Fibroblast of skin of left biceps (primary cell): ENCODE data around the gene MARS1.

Experiments used
- DNase-seq, 2 experiments: peaks; one replicate each; pipeline ENCODE4 v3.0.0-alpha.2; 2013; ENCODE audit warnings: low read depth in 2 of 2

MARS1 gene

GRCh38 chr12:57456737-57457490, 31.0 kb upstream of the MARS1 start:
- no peak for DNase-seq

- DNase-seq, result no peak
Observed at GRCh38 chr12:57458665-57459054, 29.2 kb upstream of the MARS1 start.

DNA sequence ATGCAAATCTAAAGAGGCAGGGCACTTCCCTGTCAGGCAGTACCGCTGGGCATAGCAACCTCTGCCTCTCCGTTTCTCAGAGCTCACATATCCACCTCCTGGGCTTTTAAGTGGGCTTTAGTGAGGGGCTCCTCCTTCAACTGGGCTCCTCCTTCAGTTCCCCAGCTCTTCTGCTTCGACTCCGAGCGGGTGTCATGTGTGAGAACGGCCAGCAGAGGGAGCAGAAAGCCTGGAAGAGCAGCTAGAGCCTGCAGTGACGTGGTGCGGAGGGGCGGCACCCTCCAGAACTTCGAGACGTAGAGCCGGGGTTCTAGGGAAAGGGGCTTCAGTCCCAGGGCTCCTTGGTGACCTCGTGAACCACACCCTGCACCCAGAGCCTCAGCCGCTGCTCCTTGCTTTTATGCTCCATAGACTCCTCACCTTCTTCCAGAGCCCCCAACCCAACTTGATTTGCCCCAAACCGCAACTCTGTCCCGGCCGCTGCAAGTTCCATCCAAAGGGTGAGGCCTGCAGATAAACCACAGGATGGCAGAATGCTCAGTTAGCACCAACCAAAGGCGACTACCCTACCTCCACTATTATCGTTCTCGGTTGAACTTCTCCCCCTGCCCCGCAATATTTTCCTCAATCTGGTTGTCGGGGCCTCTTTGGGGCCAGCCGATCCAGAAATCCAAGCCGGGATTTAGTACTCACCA, 28.7 kb upstream of the MARS1 start:
- peak; percentile 89 to 91 for DNase-seq

DNA sequence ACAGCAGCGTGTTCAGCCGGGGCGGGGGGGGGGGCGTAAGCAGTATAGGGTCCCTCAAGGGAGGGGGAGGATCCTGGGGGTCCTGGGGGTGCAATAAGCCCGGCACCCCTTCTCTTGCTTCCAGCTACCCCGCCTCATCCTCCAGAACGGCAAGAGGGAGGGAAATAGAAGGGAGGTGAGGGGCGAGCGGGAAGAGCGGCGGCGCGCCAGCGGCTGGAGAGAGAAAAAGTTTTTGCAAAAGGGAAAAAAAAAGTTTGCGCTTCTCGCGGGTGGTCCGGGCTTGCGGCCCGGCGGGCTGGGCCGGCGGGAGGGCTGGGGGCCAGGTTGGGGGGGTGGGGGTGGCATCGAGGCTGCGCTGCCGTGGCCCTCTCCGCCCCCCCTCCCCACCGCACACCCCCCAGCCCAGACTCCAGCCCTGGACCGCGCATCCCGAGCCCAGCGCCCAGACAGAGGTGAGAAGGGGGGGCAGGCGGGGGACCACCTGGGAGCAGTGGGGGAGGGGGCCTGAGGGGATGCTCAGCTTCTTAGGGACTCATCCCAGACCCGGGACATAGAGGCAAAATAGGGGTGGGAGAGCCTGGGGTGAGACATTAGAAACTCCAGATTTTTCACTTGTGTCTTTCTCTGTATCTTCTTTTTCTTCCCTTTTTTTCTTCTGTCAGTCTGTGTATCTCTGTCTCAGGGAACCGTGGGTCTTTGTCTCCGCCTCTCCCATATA, 28.0 kb upstream of the MARS1 start, which contains the start of gene GLI1:
TSS of gene GLI1 (plus strand) at position 36 of the 718 bp plus-strand sequence. CDS start 3,907 bp downstream, outside the sequence.
- DNase-seq, result peak in 1 of 2 experiments; percentile 15

- no peak for DNase-seq
Observed at GRCh38 chr12:57460468-57460784, 27.4 kb upstream of the MARS1 start.

DNA sequence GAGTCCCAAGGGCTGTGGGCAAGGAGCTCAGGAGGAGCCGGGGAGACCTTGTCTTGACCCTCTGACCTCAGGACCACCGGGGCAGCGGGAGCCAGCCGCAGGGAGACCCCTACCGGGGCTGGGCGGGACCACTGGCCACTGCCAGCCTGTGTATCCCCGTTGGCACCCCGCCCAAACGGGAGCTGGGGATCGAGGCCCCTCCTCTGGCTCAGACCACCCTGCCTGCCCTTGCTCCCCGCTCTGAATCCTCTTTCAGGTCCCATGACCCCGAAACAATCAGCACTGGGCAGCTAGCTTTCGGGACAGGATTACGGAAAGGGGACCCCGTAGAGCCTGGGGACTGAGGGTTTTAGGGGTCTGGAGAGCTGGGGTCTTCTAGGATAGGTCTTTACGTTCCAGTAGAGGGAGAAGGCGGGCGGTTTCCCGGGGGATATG, 27.0 kb upstream of the MARS1 start:
- DNase-seq, result no peak

DNA sequence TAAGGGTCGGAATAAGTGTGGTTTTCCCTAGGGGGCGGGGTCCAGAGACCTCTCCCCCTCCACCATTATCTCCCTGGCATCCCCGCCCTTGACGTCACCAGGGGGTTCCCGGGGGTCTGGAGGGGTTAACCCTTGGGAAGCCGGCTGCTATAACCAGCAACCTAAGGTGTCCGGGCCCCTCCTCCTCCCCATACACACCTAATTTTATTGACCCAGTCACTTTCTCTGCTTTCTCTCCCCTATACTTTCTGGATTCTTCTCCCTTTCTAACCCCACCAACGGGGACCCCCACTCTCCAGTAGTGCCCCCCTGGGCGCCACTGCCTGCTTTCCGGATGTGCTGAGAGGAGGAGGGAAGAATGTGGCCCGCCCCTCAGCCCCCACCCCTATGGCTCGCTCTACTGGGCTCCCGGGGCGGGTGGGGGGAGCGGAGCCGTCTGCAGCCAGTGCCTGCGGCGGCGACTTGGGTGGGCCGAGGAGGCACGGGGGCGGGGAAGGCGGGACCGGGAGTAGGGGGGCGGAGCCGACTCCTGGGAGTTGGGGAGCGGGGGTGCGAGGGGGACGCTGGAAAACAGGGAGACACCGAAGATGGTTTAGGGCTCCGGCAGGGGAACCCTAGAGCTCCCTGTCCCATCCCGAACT, 26.5 kb upstream of the MARS1 start:
- peak; percentile 49 to 62 for DNase-seq

GRCh38 chr12:57461917-57462250, 26.0 kb upstream of the MARS1 start:
- DNase-seq, result peak in 1 of 2 experiments; percentile 23

GRCh38 chr12:57462251-57462911, 25.5 kb upstream of the MARS1 start:
- peak; percentile 82 to 84 for DNase-seq

DNA sequence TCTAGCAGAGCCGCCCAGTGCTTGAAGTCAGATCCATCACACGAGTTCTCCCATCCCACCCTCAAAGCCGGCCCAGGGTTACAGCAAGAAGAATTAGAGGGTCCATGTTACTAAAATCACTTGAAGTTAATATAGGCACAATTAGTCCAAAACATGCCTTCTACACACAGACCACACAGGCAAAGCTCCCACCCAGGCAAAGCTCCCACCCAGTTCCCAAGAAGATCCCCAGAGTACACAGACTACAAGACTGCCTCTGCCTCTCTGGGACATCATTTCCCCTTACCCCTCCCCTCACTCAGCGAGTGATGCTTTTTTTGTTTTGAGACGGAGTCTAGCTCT, 25.0 kb upstream of the MARS1 start:
- DNase-seq, result no peak

DNA sequence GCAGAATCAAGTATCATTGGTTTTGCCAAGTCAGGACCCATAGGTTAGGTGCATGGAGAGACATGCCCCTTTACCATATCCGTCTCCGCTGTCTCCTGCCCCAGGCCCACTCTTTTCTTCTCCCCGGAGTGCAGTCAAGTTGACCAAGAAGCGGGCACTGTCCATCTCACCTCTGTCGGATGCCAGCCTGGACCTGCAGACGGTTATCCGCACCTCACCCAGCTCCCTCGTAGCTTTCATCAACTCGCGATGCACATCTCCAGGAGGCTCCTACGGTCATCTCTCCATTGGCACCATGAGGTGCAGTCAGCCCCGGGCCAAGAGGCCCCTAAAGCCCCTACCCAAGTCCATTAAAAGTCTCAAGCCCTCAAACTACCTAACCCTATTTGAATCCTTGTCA, 23.3 kb upstream of the MARS1 start:
- no peak for DNase-seq

DNA sequence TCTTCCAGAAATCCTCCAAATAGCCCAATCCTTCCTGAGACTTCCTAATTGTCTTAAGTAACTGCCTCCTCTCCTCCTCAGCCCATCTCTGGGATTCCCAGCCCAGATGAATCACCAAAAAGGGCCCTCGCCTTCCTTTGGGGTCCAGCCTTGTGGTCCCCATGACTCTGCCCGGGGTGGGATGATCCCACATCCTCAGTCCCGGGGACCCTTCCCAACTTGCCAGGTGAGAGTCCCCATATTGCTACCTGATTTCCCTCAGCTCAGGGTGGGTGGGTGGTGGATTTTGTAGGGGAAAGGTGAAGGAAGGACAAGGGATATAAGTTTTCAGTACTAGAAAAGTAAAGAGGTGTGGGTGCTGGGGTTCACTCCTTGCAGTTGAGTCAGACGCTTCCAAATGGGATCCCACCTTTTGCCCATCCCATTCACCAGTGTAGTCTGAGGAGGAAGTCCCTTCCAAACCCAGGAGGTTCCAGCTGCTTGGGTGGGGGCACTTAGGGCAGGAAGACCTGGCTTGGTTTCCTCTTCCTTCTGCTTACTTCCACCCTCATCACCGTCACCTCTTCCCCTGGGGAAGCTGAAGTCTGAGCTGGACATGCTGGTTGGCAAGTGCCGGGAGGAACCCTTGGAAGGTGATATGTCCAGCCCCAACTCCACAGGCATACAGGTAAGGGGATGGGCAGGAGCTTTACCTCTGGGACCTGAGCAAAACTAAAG, 22.7 kb upstream of the MARS1 start:
- no peak for DNase-seq

GRCh38 chr12:57465747-57466505, 21.9 kb upstream of the MARS1 start:
- DNase-seq, result no peak

GRCh38 chr12:57467212-57467874, 20.5 kb upstream of the MARS1 start:
- no peak for DNase-seq

- DNase-seq, result no peak
Observed at GRCh38 chr12:57467915-57468314, 20.0 kb upstream of the MARS1 start.

- DNase-seq, result no peak
Observed at GRCh38 chr12:57469296-57470164, 18.3 kb upstream of the MARS1 start.

DNA sequence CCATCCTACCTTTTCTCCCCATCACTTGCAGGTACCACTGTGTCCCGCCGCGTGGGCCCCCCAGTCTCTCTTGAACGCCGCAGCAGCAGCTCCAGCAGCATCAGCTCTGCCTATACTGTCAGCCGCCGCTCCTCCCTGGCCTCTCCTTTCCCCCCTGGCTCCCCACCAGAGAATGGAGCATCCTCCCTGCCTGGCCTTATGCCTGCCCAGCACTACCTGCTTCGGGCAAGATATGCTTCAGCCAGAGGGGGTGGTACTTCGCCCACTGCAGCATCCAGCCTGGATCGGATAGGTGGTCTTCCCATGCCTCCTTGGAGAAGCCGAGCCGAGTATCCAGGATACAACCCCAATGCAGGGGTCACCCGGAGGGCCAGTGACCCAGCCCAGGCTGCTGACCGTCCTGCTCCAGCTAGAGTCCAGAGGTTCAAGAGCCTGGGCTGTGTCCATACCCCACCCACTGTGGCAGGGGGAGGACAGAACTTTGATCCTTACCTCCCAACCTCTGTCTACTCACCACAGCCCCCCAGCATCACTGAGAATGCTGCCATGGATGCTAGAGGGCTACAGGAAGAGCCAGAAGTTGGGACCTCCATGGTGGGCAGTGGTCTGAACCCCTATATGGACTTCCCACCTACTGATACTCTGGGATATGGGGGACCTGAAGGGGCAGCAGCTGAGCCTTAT, 17.4 kb upstream of the MARS1 start:
- no peak for DNase-seq

GRCh38 chr12:57470970-57471656, 16.8 kb upstream of the MARS1 start:
- DNase-seq, result no peak
